Measurements from ENCODE around the gene ING5.

DNA sequence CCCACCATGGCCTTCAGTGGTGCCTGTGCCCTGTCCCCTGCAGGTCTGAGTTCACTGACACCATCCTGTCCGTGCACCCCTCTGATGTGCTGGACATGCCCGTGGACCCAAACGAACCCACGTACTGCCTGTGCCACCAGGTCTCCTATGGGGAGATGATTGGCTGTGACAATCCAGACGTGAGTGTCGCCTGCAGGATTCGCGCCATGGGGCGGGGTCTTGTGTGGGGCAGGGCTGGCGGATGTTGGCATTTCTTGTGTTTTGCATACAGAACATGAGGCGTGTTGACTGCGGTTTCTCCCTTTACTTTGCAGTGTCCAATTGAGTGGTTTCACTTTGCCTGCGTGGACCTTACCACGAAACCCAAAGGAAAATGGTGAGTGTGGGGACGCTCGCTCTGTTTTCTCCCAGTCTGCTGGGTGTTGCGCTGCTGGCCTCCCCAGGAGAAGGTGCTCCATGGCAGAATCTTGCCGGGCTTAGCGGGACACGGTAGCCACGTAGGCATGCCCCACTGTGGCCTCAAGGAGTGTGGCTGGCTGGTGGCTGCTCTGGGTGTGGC, 21.1 kb downstream of the ING5 start:
- TF ChIP-seq CTCF (IDR thresholded peaks at IDR 0.05 in 8 of 11, conservative IDR thresholded peaks at IDR 0.05 in 3 of 11) (no peak), POLR2AphosphoS5 (IDR thresholded peaks at IDR 0.05) (no peak), POLR2A (IDR thresholded peaks at IDR 0.05) (no peak)

All from spleen (tissue), 7 donors.